LoVo (cell line): ENCODE results near the gene MYBBP1A.

Source experiments
- DNase-seq: peaks from one replicate; pipeline ENCODE4 v3.0.0-alpha.2; 2016; ENCODE audit warnings: low spot score

MYBBP1A gene

GRCh38 chr17:4548061-4548461 is 7.1 kb downstream of the MYBBP1A start:
- no peak for DNase-seq

GRCh38 chr17:4547118-4547906 is 7.9 kb downstream of the MYBBP1A start:
- no peak for DNase-seq

DNA sequence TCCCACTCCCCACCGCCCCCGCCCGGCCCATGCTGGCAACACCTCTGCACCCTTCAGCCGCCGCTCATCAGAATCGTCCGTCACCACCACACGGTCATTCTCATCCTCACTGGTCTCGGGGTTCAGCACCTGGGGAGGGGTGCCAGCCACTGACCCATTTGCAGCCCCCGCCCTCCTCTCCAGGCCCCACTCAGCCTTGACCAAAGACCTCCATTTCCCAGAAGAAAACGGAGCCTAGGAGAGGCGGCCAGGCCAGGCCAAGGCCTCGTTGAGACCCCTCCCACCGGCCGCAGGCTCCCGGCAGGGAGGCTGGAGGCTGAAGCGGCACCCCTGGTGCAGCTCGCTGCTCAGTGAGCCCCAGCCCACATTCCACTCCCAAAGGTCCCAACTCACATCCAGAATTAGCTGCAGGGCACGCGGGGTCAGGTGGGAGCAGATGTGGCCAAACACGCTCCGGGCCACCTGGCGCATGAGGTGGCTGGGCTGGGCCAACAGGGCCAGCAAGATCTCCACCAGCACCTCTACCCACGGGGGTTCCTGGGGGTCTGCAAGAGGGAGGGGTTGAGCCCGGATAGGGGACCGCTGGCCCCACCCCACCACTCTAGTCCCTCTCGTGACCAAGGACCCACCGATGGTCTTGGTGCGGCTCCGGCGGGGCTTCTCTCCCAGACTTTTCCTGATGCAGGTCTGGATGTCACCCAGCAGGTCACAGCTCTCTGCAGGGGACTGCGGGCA is 9.8 kb downstream of the MYBBP1A start:
- no peak for DNase-seq

DNA sequence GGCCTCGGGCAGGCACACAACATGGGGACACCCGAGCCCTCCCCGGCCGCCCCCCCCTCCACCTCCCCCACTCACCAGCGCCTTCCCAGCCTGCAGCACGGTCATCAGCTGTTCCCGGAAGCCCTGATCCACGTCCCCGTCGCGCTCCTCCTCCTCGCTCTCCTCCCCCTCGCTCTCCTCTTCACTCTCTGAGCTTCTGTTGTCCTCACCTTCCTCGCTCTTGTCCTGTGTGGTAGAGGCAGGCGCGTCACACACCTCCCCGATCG is 10.3 kb downstream of the MYBBP1A start:
- no peak for DNase-seq

DNA sequence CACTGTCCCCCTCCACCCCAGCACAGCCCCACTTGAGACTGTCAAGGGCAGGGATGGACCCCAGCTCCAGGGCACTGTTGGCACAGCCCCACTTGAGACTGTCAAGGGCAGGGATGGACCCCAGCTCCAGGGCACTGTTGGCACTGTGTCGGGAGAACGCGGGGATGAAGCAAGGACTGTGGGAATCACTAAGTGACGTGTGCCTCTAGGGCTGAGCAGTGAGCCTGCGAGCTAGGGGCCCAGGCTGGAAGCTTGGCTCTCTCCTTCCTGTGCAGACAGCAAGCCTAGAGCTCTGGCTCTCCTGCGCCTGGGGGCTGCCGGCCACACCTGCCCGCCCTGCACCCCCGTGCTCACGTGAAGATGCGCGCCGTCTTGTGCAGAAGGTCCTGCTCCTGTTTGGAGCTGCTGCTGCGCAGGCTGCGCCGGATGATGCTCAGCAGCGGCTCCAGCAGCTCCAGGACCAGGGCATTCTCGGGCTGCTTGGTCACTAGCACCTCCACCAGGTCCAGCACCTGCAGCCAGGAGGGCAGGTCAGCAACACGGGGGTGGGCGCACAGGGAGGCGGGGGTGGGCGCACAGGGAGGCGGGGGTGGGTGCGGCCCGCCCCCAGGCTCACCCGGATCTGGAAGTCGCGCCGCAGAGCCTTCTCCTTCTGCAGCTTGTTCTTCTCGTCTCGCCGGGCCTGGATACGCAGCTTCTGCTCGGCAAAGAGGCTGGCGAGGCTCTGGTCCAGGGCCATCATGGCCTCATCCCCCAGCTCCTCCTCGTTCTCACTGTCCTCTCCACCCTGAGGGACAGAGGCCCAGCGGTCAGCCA is 10.8 kb downstream of the MYBBP1A start:
- DNase-seq: no peak

- DNase-seq: no peak
Observed at GRCh38 chr17:4543557-4544026, 11.6 kb downstream of the MYBBP1A start.

DNA sequence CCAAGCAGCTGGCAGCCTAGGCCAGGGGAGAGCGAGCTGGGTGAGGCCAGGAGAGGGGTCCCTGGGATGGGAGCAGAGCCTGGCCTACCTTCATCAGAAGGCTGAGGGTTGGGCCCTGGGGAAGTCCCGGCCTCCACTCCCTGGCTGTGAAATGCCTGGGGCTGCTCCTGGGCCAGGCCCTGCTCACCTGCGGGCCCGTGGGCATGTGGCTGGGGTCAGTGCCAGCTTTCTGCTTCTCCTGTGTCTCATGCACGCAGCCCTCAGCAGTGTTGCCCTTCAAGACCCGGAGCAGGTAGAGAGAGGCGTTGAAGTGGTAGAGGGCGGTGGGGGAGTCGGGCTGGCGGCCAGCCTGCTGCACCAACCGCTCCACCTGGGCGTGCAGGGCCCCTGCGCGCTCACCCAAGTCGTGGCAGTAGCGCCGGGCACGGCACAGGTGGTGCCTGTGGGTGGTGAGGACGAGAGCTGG is 12.4 kb downstream of the MYBBP1A start:
- DNase-seq: no peak

- no peak for DNase-seq
Observed at GRCh38 chr17:4542003-4542725, 13.0 kb downstream of the MYBBP1A start.

DNA sequence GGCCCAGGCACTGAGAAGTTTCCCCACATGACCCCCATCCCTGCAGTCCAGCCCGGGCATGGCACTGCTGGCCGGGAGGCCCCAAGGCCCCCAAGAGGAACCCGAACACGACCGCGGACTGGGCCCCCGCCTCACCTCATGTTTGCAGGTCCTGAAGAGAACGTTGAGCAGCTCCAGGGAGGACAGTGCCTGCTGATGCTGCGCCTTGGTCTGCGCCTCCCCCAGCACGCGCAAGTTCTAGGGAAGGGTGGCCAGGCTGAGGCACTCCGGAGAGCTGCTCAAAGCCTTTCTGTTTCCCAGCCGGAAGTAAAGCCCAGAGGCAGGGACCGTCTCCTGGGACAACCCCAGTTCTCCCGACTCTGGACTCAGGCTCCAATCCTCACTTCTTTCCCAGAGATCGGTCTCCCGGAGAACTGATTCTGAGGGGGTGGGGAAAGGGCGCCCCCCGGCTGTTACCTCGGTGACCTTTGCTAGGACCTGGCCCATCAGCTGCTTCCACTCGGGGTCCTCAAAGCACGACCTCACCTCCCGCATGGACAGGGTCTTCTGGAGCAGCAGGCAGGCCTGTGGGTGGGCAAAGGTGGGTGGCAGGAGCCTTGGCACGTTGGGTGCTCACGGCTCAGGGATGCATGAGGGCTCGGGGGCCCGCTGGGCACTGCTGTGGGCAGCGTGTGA is 13.7 kb downstream of the MYBBP1A start:
- DNase-seq: no peak

GRCh38 chr17:4540687-4541327 is 14.4 kb downstream of the MYBBP1A start:
- no peak for DNase-seq

DNA sequence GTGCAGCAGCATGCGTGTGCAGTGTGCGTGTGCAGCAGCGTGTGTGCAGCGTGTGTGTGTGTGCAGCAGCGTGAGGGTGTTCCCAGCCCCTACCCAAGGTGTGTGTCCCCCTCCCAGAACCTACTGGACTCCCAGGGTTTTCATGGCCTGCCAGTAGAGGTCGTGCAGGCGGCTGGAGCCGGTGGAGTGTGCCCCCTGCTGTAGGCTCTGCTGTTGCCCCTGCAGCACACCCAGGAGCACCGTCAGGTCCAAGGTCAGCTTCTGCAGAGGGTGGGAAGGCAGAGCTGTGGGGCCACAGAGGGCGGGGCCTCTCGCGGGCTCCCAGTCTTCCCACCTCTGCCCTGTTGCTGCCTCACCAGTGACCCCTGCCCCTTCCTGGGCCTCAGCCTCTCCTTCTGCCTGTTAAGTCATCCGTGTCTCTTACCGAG is 14.9 kb downstream of the MYBBP1A start:
- DNase-seq: no peak

DNA sequence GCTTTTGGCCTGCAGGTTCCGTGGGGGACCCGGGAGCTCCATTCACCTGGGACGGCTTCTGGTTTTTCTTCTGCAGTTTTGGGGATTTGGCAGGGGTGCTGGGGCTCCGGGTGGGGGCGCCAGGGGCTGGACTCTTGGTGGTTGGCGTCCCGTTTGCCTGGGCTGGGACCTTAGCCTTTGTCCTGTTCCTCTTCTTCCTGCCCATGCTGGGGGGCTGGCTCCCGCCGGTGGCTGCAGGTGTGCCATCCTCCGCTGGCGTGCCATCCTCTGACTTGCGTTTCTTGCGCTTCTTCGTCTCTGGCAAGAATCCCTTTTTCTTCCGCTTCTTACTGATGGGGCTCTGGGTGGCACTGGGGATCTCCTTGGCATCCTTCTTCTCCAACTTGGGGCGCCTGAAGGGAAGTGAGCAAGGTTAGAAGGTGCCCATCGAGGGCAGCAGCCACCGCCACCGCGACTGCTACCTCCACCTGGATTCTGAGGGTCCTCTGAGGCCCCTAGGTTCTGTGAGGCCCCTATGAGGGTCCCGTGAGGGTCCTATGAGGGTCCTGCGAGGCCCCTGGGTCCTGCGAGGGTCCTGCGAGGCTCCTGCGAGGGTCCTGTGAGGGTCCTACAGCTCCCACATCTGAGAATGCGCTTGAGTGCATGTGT is 15.5 kb downstream of the MYBBP1A start:
- DNase-seq: no peak

DNA sequence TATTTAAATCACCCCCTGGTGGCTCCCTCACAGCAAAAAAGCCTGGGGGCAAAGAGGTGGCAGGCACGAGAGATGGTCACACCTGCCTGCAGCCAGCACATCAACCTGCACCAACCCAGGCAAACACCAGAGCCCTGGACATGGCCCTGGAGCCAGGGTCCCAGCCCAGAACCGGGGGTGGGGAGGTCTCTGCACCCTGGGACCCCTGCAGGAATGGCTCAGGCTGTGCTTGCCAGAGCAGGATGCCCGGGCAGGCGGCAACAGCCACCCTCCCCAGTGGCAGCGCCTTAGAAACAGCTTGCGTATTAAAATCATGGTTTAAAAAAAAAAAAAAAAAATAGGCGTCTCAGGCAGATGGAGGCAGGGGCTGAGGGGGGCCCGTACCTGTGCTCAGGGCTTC is 16.2 kb downstream of the MYBBP1A start:
- DNase-seq: no peak

- no peak for DNase-seq
Observed at GRCh38 chr17:4538236-4539002, 16.8 kb downstream of the MYBBP1A start.

DNA sequence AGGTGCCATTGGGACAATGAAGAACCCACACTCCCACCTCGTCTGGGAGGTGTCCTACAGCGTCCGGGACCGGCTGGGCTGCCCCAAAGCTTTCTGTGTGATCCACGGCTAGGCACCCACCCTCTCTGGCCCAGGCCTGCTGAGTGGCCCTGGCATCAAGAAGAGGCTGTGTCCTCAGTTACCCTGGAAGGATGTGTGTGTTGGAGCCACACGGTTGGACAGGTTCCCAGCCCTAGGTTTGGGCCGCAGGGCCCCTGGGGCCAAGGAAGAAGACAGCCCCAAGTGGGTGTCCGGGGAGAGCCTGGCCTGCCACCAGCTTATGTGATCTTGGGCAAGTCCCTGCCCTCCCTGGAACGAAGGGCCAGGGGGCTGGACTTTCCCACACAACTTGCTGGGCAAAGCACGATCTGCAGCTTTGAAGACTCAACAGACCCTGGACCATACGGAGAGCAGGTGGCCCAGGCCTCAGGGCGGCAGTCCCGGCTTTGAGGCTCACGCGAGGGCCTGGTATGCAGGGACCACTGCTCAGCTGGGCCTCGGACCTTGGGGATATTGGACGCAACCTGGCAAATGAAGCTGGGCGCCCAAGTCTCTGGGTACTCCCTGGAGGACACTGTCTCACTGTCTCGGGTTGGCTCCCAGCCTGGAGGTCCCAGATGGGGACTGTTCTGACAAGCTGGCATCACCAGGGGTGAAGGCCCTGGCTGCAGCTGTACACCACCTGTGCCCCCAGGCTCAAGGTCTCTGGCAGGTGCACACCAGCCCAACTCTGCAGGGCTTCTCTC is 17.5 kb downstream of the MYBBP1A start:
- DNase-seq: no peak

- DNase-seq: no peak
Observed at GRCh38 chr17:4536742-4537411, 18.3 kb downstream of the MYBBP1A start.

DNA sequence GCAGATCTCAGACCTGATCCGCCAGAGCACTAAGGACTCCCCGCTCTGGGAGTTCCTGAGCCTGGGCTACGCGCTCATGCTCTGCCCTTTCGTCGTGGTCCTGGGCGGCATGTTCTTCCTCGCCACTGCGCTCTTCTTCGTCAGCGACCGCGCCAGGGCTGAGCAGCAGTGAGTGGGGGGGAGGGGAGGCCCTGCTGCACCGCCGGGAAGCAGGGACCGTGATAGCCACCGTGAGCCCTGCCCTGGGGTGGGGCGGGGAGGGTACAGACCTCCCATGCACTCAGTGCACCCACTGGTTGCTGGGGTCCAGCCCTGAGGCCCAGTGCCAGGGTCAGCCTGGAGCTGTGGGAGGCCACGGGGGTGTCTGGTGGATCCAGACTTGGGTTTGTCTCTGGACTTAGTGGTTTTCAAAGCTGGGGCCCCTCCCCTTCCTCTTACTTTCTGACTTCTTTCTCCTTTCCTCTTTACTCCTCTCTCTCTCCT is 18.9 kb downstream of the MYBBP1A start:
- no peak for DNase-seq

DNA sequence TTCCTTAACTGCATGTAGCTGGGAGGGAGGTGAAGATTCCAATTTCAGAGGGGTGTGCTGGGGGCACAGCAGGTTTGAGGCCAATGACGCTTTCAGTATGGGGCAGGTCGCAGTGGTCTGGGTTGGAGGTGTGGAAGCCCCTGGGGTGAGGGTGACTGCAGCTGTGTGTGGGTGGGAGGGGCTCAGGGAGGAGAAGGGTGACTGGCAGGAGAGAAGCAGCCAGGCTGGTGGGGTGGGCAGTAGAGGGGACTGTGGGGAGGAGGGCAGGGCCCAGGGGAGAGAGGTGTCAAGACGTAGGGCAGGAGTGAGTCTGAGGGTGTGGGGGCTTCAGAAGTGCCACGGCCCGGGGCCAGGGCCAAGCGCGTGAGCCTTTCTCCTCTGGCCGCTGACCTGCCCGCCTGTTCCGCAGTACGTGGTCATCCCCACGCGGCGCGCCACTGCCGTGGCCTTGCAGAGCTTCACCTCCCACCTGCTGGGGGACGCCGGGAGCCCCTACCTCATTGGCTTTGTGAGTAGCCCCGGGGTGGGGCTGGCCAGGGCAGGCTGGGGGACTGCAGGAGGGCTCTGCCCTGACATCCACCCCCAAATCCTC is 19.4 kb downstream of the MYBBP1A start:
- DNase-seq: no peak
